NCI-H1092 treated with DMSO at 0.1 percent for 48 hours (cell line): ENCODE data around the gene SMURF2.
"Not testable (repeated sequence)": the region's sequence is repeated elsewhere in the genome, so short reads cannot be mapped to it uniquely, and the experiment has no call there.

Source experiments
- DNase-seq: peaks from one replicate; lab custom pipeline; 2025; lab: John Stamatoyannopoulos, UW

SMURF2 gene

DNA sequence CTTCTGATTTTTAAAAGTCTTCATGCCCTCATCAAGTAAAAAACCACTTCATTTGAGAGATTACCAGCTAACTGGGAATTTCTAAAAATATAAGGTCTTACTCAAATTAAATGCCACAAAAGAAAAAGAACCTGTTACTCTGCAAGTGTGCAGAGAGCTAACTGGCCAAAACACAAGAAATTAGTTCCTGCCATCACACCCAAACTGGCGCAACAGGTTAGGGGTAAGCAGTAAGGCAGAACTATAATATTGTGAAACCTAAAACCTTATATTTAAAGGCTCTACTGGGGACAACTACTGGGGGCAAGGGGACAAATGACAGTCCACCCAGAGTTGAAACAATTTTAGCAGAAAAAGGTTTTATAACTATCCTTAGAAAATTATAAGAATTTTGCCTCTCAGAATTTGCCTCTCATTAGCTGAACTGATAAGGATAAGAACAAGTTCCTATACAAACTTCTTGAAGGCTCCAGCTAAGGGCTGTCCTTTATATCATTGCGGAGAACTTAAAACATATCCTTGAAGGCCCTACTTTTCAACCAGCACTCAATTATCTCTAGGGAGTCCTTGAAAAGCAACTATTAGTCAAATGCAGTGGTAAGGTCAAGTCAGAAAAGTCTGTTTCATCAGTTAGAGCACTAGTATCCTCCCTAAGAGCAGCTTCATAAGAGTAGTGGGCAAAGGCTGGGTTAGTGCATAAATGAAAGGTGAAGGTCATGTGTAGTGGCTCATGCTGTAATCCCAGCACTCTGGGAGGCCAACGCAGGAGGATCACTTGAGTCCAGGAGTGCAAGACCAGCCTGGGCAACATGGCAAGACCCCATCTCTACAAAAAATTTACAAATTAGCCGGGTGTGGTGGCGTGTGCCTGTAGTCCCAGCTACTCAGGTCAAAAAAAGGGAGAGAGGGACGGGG, 31.5 kb downstream of the SMURF2 start:
- no peak for DNase-seq

DNA sequence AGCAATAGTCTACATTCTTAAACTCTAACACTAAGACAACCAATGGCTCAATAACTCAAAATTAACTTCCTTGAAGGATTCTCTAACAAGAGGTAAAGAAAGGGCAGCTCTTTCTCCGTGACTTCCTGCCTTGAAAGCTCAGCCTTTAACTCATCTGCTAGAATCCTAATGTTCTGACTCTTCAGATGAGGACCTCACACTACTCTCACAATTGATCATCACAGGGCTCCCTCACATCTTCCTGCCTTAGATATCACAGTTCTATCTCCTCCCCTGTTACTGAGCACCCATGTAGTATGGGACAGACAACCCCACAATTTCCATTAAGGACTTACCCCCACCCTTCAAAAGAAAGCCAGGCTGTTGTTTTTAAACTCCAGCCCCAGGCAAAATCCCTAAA, 33.5 kb downstream of the SMURF2 start:
- no peak for DNase-seq

DNA sequence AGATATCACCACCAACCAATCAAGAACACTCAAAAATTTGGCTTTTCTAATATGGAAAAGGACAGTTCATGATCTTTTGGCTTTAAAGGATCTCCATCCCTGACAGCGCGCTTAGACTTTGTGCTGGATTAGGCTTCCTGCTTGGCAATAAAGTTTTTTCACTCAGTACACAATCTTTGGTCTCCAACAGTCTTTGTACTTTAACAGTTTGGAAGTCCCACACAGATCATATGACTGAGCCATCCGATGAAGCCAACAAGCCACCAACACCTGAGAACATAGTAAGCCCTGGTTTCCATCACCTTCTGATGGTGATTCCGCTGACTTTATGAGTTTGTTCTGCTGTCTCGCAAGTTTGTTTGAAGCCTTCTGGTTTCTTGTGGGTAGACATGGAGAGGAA, 34.3 kb downstream of the SMURF2 start:
- no peak for DNase-seq

DNA sequence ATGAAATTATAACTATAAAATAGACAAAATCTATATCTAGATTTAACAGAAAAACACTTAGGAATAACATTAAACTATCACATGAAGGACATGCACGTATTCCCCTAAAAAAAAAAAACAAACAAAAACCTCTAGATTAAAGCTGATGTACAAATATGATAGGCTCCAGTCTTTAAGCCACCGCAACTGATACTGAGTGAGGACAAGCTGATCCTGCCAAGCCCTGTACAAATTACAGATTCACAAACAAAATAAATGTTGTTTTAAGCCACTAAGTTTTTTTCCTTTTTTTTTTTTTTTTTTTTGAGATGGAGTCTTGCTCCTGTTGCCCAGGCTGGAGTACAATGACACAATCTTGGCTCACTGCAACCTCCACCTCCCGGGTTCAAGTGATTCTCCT, 35.3 kb downstream of the SMURF2 start:
- DNase-seq: no peak

DNA sequence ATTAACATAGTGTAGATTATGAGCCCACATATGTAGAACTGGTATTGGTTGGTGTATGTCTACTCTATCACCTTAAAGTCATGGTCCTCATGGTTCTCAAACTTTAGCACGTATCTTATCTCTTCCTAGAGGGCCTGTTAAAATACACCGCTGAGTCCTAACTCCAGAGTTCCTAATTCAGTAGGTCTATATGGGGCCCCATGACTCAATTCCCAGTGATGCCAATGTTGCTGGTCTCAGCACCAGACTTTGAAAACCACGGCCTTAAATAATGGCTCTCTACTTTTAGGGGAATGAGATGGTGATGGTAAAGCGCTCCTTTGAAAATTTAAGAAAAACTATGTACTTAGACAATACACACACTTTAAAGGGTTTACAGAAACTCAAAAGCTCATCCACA, 36.6 kb downstream of the SMURF2 start:
- DNase-seq: no peak

DNA sequence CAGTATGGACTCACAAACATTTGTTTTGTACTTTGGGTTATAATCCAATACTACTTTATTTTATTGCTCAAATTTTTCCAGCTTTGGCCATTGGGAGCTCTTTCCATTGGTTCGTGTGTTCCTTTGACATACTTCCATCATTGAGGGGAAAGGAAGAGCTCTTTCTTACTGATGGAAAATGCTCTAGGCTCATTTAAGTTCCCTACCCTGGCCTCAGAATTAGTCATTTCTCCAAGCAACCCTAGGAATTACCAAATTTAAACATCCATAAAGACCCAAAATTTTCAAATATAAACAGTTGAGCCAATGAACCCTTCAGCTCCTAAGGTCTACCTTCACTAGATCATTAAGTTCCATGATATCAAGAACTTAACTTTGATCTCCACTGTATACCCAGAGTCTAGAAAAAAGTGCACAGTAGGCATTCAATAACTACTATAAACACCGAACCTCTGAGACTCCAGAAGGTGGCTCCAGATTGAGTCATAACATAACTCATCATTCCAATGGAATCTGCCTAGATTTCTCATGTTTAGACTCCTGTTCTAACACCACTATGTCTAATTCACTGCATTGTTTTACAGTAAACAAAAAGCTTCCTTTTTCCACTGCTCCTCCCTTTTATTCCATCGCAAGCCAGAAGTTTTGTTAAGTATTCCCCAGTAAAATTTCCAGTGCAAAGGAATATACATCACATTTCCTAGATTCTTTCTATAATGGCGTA, 39.0 kb downstream of the SMURF2 start:
- no peak for DNase-seq

DNA sequence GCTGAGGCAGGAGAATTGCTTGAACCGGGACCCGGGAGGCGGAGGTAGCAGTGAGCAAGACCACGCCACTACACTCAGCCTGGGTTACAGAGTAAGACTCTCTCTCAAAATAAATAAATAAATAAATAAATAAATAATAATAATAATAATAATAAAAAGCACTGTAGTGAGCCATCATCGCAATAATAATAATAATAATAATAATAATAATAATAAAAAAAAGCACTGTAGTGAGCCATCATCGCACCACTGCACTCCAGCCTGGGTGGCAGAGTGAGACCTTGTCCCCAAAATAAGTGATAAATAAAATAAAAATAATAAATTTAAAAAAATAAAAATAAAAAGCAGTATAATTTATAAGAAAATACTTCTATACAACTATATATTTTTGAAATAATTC, 40.3 kb downstream of the SMURF2 start:
- no peak for DNase-seq

DNA sequence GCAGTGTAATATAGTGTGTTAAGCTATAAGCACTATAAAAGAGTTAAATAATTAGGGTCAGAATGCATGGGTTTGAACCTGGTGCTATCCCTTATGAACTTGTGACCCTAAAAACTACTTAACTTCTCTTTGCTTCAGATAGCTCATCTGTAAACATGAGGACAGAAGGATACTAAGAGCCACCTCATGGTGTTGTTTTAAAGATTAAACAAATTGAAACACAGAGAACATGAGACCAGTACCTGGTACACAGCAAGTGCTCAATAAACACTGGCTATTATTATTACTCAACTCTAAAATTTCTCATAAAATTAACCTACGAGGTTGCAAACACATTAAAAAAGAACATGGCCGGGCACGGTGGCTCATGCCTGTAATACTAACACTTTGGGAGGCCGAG, 43.3 kb downstream of the SMURF2 start:
- DNase-seq: no peak

DNA sequence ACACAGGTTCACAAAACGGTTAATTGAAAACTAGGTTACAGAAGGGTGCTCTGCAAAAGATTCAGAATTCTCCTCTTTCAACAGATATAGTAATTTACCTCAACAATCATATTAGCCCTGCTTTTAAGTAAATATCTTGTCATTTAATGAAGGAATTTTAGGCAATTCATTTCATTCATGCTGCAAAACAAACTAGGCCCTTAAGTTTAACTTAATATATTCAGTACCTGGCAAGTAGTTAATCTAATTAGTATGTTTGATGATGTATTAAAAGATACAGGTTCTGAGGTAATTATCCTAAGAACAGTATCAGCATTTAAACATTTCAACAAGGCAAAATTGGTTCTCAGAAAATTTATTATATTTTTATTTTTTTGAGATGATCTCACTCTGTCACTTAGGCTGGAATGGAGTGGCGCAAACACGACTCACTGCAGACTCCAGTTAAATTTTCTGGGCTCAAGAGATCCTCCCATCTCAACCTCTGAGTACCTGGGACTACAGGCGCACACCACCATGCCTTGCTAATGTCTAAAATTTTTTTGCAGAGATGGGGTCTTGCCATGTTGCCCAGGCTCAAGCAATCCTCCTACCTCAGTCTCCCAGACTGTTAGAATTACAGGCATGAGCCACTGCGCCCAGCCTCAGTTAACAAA, 44.9 kb downstream of the SMURF2 start:
- DNase-seq: no peak

DNA sequence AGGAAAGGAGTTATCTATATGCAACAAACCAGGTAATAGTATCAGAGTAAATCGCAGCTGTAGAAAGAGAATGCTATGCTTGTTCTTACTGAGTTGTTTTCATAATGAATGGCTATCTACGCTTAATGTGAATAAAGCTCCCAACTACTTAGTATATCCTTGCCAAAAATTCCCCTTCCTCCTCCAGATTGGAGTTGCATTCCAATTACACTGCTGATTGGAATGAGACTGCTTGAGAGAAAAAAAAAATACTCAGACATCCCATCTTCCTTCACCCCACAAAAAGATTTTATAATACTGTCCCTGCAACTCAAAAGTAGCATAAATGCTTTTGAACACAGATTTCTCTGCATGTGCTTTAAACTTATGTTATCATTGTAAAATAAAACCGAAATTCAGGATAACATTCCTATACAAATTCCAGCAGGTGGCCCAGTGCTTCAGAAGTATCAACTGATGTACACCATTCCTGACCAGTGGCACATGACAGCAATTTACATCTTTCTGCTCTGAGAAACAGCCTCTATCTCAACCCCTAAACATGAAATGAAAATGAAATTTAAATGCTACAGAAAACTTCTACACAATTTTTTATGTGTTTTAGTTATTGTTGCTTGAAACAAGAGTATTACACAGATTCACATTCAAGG, 47.0 kb downstream of the SMURF2 start:
- no peak for DNase-seq

DNA sequence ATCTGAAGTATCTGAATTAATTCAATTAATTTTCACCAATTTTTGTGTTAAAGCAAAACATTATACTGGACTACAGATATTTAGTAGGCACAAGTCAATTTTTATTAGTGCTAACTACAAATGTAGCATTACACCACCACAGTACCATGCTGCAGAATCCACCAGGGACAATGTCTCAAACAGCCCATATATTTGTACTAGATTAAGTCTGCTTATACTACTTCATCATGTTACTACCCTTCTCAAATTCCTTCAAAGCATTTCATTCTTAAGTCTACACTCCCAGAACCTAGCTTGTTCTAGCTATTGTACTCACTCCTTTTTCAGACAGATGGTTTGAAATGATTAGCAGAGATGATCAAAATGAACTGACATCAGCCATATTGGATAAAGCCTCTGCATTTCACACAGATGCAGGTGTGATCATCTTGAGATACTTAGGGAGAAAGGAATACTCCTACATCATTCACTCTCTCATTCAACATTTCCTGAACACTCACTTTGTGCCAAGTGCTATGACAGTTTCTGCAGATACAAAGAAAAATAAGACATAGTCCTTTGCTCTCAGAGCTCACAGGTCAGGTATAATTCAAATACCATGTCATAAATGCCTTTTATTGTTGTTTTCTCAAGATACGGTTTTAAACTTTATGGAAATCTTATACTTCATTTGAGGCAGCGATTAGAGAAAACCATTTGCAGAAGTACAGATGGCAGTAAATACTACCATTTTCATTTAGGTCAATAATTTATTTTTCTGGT, 47.7 kb downstream of the SMURF2 start:
- DNase-seq: no peak

DNA sequence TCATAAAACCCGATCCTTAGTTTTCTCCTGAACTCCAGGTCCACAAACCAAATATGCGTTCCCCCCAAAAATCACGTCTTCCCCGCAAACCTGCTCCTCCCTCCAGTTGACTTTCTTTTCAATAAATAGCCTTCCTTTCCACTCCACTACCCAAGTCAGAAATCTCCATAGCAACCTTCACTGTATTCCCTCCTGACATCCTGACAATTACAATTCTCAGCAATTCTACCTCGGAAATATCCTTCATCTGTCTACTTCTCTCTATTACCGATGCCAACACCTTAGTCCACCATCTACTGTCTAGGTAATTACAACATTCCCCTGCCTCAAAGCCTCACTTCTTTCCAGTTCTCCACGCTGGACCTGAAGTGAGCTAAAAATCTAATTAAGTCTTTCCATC, 50.7 kb downstream of the SMURF2 start:
- no peak for DNase-seq

DNA sequence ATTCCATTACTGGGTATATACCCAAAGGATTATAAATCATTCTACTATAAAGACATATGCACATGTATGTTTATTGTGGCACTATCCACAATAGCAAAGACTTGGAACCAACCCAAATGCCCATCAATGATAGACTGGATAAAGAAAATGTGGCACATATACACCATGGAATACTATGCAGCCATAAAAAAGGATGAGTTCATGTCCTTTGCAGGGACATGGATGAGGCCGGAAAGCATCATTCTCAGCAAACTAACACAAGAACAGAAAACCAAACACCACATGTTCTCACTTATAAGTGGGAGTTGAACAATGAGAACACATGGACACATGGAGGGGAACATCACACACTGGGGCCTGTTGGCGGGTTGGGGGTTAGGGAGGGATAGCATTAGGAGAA, 51.9 kb downstream of the SMURF2 start:
- DNase-seq: not testable (repeated sequence)

DNA sequence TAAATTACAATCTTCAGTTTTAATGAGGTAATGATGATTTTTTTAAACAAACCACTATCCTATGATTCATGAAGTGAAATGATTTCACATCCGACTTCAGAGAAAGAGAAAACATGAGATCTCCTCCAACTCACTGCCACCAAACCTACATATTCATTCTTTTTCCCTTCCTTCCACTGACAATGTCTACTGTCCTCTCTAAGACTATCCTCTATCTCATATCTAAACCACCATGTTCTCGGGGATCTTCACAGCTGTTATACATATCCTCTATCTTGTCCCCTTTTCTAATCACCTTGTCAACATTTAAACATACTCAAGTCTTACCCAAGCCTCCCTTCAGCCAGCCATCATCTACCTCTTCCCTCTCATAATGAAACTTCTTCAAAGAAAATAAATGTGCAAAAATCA, 53.5 kb downstream of the SMURF2 start:
- no peak for DNase-seq

DNA sequence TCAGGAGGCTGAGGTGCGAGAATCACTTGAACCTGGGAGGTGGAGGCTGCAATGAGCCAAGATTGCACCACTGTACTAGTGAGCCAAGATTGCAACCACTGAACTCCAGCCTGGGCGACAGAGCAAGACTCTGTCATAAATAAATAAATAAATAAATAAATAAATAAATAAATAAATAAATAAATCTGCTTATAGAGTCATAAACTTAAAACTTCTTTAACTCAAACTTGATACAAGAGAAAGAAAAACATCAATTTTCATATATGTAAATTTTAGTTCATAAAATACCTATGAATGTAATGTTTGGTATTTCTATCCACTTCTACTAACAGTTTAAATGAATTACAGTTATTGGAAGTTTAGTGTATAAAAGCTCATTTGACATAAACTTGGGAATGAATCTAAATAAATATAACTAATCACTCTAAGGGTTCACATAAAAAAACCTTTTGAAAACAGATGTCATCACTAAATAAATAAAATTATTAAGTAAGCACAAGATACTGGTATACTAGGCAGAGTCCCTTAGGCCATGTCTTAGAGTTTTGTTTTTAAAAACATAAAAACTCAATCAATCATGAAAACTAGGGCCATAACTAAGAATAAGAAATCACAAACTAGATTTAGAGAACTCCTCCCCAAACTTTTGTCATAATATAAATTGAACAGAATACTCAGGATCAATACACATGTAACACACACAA, 54.1 kb downstream of the SMURF2 start:
- DNase-seq: no peak

DNA sequence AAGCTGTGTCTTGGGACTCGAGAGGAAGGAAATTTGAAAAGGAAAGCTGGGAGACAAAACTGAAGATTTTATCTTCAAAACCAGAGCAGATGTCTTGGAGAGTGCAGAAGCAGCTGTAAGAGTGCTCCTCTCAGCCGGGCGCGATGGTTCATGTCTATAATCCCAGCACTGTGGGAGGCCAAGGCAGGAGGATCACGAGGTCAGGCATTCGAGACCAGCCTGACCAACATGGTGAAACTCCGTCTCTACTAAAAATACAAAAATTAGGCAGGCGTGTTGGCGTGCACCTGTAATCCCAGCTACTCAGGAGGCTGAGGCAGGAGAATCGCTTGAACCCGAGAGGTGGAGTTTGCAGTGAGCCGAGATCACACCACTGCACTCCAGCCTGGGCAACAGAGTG, 57.6 kb downstream of the SMURF2 start:
- DNase-seq: not testable (repeated sequence)

DNA sequence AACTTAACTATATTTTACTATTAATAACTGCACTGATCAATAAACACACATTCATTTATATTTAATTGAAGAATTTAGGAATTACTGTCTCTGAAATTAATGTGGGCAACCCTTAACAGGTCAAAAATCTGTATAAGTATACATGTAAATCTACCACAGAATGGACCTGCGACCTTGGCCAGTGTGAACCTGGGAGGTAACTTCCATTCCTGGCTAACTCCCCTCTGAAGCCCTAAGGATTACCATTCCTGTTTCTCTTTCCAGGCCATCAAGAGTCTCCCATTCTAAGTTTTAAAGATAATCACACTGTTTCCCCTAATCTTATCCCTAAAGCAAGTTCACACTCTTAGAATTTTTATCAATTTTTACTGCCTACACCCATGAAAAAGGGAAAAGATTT, 58.1 kb downstream of the SMURF2 start:
- DNase-seq: no peak

DNA sequence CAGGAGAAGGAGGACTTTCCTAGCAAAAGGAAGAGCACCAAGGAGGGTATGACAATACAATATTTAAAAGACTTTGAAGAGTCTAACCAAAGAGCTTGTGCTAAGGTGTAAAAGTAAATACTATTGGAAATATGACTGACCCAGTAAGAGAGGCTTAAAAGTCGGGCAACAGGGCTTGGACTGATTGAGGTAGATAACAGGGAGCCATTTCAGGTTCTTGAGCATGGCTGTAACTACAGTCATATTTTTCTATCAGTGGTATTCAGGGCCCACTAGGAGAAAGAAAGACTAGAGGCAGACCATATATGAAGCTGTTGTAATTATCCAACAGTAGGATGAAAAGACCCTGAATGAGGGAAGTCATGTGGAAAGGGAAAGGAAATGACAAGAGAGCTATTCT, 62.3 kb downstream of the SMURF2 start:
- DNase-seq: no peak

DNA sequence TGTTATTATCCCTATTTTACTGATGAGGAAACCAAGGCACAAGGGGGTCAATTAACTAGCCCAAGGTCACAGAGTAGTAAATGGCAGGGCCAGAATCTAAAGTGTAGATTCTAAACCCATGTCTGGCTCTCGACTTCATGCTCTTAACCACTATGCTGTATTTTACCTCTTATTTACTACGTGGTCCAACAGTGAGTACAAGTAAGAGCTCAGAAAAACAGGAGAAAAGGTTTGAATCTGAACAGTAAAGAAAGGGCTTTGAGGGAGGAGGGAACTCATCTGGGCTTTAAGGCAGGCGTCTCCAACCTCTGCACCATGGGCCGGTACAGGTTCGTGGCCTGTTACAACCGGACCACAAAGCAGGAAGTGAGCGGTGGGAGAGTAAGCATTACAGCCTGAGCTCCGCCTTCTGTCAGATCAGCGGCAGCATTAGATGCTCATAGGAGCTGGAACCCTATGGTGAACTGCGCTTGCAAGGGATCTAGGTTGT, 62.9 kb downstream of the SMURF2 start:
- DNase-seq: no peak

DNA sequence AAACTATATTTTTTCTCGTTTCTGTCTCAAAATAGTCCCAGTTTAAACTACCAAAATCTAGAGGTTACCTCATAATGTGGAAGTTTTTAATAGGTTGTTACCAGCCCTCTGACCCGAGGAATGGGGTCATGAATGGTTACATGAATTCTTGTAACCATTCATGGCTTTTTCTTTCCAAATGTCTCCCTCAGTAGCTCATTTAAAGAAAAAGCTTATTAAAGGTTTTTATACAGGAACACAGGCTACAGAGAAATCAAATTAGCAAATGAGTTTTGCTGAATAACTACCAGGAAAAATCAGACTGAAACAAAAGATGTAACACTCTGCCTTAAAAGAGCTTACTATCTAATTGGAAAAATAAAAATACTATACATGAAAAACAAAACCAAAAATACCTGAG, 63.4 kb downstream of the SMURF2 start:
- DNase-seq: no peak

DNA sequence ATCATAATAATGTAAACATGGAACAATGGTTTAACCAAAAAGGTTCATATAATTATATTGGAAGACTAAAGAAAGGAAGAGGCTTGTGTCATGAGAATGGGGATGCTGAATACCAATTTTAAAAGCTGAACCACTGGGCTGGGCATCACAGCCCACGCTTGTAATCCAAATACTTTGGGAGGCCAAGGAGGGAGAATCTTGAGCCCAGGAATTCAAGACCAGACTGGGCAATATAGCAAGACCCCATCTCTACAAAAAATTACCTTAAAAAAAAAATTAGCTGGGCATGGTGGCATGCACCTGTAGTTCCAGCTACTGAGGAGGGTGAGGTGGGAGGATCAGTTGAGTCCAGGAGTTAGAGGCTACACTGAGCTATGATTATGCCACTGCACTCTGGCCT, 65.1 kb downstream of the SMURF2 start:
- DNase-seq: no peak
